Measurements from ENCODE around the gene RABGEF1.
A peak's percentile ranks its signal among the peaks of the same experiment; 100 is the strongest.

The RABGEF1 gene

DNA sequence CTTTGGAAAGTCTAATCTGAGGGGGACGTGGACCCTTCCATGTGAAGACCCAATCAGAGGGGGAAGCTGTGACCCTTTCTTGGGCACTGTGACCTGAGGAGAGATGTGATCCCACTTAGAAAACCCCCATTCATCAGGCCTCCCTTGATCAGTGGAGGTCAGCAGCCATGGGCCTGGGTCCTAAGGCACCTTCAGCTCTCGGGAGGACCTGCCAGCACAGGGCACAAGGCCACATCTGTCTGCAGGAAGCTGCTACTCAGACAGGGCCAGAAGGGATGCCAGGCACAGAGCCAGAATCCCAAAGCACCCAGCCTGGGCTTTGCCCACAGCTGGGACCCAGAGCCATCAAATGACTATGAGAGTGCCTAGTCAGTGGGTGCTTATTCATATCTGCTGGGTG is 14.7 kb upstream of the RABGEF1 start:
- DNase-seq (ENCODE audit: low spot score), result no peak
- CTCF ChIA-PET, result no interaction called here
- POLR2A ChIA-PET (ENCODE audit: low non-redundant PET), result interaction anchor here (0.6 kb wide), 2 partner anchors 15 to 629 kb away, joined by 3 read pairs; partner anchors contain the start of gene RABGEF1
- TF ChIP-seq CTCF (conservative IDR thresholded peaks at IDR 0.05; ENCODE audit: low read depth), result no peak
- H3K27ac ChIP-seq, result no peak overlapping the region

GRCh38 chr7:66727058-66727457 is 13.5 kb upstream of the RABGEF1 start:
- ChIA-PET POLR2A (ENCODE audit: low non-redundant PET) (no interaction called here), CTCF (no interaction called here)
- TF ChIP-seq CTCF (conservative IDR thresholded peaks at IDR 0.05; ENCODE audit: low read depth), result no peak
- peak overlapping the region; percentile 2; the same call in 1 of the 2 replicates for H3K27ac ChIP-seq
- no peak for DNase-seq (ENCODE audit: low spot score)

DNA sequence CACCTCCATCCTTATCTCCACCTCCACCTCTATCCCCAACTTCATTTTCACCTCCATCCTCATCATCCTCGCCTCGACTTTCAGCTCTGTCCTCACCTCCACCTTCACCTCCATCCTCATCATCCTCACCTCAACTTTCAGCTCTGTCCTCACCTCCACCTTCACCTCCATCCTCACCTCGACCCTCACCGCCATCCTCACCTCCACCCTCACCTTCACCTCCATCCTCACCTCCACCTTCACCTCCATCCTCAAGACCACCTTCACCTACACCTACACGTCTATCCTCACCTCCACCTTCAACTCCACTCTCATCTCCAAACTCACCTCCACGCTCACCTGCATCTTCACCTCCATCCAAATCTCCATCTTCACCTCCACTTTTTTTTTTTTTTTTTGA is 12.0 kb upstream of the RABGEF1 start:
- POLR2A ChIA-PET (ENCODE audit: low non-redundant PET), result no interaction called here
- no peak overlapping the region for H3K27ac ChIP-seq
- no peak for TF ChIP-seq CTCF (conservative IDR thresholded peaks at IDR 0.05; ENCODE audit: low read depth)
- DNase-seq (ENCODE audit: low spot score), result no peak
- CTCF ChIA-PET, result no interaction called here

DNA sequence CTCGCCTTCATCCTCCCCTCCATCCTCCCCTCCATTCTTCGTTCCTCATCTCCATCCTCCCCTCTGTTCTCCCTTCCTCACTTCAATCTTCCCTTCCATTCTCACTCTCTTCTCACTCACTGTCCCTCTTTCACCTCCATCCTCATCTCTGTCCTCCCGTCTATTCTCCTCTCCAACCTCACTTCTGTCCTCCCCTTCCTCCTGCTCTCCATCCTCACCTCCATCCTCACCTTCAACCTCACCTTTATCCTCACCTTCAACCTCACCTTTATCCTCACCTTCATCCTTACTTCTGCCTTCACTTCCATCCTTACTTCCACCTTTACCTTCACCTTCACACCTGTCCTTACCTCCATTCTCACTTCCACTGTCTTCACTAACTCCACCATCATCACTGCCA is 11.3 kb upstream of the RABGEF1 start:
- DNase-seq (ENCODE audit: low spot score), result no peak
- POLR2A ChIA-PET (ENCODE audit: low non-redundant PET), result no interaction called here
- no peak overlapping the region for H3K27ac ChIP-seq
- CTCF ChIA-PET, result no interaction called here
- no peak for TF ChIP-seq CTCF (conservative IDR thresholded peaks at IDR 0.05; ENCODE audit: low read depth)

DNA sequence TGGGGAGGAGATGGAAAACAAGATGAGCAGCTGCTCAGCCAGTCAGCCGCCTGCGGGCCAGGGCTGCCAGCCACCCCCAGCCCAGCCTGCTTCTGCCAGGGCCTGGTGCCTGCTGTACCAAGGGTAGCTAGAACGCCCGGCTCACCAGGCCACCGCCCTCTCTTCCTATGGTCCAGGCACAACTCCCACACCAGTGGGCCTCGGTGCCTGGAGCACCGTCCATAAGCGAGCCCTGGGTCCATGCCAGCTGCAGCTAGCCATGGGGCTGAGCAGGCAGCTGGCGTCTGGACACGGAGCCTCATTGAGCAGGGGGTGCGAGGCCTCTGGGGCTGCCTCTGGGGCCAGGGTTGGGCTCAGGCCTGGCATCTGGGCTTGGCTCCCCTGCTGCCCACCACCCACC is 8.5 kb upstream of the RABGEF1 start:
- POLR2A ChIA-PET (ENCODE audit: low non-redundant PET), result no interaction called here
- CTCF ChIA-PET, result no interaction called here
- H3K27ac ChIP-seq, result 0 out of 2 replicates have a peak overlapping the region, but pooled peaks have one; percentile 7
- TF ChIP-seq CTCF (conservative IDR thresholded peaks at IDR 0.05; ENCODE audit: low read depth), result no peak
- DNase-seq (ENCODE audit: low spot score), result no peak

DNA sequence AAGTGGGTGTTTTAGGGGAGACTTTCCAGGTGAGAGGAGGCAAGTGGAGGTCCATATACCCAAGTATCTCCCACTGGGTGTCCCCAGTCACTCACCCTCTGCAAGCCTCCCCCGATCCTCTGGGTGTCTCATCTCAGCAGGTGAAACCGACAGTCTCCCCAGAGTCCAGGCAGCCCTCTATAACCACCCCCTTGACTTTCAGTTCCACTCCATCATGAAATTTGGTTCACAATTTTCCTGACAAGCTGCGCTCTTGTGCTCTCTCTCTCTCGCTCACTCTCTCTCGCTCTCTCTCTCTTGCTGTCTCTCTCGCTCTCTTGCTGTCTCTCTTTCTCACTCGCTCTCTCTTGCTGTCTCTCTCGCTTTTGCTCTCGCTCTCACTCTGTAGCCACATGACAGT is 8.1 kb upstream of the RABGEF1 start:
- peak overlapping the region; percentile 7; the same call in 1 of the 2 replicates for H3K27ac ChIP-seq
- POLR2A ChIA-PET (ENCODE audit: low non-redundant PET), result no interaction called here
- TF ChIP-seq CTCF (conservative IDR thresholded peaks at IDR 0.05; ENCODE audit: low read depth), result no peak
- CTCF ChIA-PET, result no interaction called here
- DNase-seq (ENCODE audit: low spot score), result no peak

DNA sequence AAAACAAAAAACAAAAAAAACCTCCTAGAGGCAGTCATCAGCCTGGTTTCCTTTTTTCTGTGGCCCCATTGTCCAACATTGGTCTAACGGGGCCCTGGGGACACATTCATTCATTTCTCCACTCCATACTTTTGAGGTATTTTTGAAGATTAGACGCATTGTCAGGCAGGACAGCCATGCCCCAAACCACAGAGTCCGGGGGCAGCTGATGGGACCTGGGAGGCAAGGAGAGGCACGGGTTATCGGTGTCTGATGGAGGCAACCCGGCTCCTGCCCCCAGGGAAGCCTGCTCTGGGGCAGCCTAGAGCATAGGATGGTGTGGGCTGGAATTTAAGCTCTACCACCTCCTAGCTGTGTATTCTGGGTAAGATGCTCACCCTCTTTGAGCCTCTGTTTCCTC is 6.5 kb upstream of the RABGEF1 start:
- POLR2A ChIA-PET (ENCODE audit: low non-redundant PET), result no interaction called here

More for the DNA sequence above, 6.5 kb upstream of the RABGEF1 start:
- no peak for DNase-seq (ENCODE audit: low spot score)
- no peak for TF ChIP-seq CTCF (conservative IDR thresholded peaks at IDR 0.05; ENCODE audit: low read depth)
- no peak overlapping the region for H3K27ac ChIP-seq
- CTCF ChIA-PET, result no interaction called here
